Activated CD4-positive, CD25-positive, alpha-beta regulatory T cell (primary cell): ENCODE measurements around the gene SCUBE3.

Experiments
- DNase-seq, 4 experiments: peaks; one replicate each; lab custom pipeline; 2025; lab: John Stamatoyannopoulos, UW

Gene SCUBE3

GRCh38 chr6:35181933-35182612 is 31.7 kb upstream of the SCUBE3 start:
- DNase-seq = no peak

DNA sequence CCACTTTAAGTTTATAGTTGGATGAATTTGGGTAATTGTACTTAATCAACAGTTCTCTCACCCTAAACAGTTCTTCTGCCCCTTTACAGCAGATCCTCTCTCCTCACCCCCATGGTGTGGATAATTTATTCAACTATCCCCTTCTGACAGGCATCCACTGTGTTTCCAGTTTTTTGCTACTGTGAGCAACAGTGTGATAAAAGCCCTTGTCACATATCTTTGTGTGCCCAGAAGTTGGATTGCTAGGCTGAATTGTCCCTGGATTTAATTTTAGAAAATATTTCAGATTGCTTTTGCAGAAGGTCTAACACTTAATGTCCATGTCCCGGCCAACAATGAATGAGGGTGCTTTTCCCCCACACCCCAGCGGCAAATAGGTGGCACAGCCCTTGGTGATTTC is 30.5 kb upstream of the SCUBE3 start:
- DNase-seq = no peak

GRCh38 chr6:35183935-35184334 is 29.8 kb upstream of the SCUBE3 start:
- DNase-seq = no peak

DNA sequence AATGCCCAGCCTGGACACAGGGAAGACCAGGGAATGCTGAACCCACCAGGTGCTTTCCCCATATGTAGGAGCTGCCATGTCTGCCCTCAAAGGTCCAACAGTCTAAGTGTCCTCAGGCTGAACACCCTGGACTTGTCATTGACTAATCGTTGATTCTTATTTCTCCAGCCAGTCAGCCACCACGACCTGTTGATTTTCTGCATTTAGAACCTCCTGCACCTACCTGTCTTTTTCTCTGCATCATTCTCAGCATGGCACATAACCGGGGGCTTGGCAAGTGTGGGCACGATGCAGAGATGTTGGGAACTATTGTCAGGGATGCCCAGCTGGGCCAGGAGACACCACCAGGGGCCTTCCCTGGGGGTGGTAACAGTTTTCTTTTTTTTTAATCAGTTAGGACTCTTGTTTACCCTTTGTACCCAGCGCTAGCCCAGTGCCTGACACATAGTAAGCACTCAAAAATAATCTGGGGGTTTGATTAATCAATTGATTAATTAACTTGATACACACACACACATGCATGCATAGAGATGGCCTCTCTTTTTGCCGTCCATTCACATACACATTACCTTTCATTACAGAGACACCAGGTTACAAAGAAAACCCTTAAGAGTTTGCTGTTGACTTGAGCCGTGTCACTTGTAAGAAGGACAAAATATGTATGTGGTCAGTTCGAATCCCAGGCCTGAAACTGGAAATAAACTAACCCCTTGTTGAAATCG is 29.0 kb upstream of the SCUBE3 start:
- DNase-seq = no peak

DNA sequence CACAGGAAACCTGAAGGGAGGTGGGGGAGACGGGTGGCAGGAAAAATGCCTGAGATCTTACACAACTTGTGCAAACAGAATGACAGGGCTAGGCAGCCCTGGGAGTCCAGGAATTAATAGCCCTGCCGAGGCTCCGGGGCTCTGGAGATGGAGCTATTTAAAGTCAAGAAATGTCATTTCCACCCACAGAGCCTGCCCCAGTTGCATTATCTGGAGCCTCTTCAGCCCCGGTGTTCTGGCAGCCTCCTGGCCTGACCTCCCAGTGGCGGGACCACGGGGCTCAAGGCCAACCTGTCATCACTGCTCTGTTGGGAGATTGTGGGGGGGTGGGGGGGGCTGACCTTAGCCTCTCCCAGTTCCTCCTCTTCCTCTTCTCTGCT is 28.5 kb upstream of the SCUBE3 start:
- no peak for DNase-seq

DNA sequence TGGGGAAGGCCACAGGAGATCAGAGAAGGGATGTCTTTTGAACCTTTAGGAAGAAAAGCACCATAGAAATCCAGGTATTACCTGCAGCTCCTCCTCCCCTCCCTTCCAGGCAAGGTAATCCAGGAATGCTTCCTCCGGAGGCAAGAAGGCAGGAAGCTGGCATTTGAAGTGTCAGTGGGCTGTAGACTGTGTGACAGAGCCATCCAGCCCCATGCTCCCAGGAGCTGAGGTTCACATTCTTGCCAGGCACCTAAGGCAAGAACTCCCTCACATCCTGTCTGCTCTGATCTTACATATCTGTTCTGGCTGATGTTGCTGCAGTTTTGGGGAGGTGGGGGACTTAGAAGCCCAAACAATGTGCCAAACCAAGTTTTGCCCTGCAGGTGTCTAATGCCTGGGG is 27.8 kb upstream of the SCUBE3 start:
- no peak for DNase-seq

- DNase-seq = no peak
Observed at GRCh38 chr6:35186571-35186970, 27.2 kb upstream of the SCUBE3 start.

GRCh38 chr6:35188886-35189285 is 24.9 kb upstream of the SCUBE3 start:
- no peak for DNase-seq

DNA sequence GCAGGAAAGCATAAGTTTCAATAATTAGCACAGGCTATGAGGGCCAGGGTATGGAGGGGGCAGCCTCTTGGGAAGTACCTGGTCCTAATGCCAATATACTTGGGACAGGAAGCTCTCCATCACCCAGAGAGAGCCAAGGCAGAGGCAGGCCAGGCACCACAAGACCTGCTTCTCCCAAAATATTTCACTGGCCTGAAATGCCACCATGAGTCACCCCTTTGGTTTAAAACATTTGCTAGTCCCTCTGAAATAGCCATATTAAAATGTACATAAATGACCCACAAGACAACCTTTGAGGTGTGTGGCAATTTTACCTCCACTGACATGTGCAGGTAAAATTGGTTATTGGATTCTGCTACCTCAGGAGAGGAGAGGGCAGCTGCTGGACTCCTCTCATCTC is 23.4 kb upstream of the SCUBE3 start:
- no peak for DNase-seq

DNA sequence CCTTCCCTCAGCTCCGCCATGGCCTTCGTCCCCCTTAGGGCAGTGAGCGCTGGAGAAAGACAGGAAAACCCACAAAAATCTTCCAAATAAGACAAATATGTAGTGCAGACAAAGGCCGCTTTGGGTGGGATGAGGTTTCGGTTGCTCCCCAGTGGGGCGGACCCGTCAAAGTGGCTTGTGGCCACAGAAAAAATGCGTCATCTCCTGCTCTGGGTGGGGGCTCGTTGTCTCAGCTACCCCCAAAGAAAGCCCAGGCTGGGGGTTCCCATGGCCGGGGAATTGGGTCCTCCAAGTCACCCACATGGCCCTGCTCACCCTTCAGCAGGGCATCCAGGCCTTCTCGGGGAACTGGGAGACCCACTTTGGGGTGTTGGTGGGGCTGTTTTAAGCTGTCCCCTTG is 21.9 kb upstream of the SCUBE3 start:
- DNase-seq = no peak

DNA sequence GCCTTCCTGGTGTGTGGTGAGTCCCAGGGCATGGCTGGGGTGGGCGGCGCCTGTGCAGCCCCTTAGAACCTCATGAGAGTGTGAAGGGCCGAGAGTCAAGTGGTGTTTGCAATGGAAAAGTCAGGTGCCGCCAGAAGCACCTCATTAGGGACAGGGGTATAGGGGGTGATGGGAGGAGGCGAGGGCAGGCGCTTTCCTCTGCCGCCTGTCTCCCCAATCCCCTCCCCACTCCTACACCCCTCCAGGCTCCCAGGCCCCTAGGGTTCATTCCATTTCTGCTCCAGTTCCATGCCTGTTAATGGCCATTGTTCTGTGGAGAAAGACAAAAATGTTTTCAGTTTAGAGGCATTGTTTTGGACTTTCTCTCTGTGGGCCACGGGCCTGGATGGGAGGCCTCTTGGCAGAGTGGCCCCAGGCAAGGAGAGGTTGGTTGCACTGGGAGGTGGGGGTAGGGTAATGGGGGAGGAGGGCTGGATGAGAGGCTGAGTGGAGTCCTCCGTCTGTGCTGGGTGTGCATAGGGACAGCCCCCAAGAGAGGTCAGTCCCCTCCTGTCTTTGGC is 21.4 kb upstream of the SCUBE3 start:
- DNase-seq = no peak

DNA sequence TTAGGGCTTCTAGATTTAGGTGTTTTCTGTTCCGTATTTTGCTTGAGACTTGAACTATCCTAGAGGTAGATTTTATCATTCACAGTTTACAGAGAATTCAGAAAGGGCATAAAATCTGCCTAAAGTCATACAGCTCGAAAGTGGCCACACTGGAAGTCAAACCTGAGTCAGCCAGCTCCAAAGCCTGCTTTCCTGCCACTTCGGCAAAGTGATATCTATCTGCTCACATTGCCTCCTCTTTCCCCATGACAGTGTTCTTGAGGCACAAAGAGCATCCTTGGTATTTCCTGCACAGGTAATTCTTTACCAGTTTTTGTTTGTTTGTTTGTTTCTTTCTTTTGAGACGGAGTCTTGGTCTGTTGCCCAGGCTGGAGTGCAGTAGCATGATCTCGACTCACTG is 19.4 kb upstream of the SCUBE3 start:
- no peak for DNase-seq

GRCh38 chr6:35195120-35195780 is 18.5 kb upstream of the SCUBE3 start:
- DNase-seq = no peak

GRCh38 chr6:35197196-35197595 is 16.6 kb upstream of the SCUBE3 start:
- DNase-seq = no peak

GRCh38 chr6:35199866-35200265 is 13.9 kb upstream of the SCUBE3 start:
- DNase-seq = no peak

DNA sequence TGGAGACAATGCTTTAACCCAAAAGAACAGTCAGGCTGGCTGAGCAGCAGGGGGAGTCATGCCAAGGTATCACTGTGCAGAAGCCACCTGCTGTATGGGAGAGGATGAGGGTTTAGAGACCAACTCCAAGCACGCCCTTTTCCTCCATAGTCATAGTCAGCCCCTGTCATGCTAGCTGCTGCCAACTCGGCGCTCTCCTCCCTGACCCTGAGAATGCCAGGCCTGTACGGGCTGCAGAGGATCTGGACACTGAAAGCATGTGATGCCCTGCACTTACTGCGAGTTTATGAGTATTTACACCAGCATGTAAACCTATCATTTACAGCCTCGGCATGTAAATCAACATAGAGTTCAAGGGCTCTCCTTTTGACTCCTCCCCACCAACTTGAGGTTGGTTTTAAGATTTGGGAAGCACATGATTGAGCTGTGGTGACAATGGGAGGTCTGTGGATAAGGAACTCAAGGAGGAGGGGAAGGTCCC is 11.7 kb upstream of the SCUBE3 start:
- no peak for DNase-seq

GRCh38 chr6:35203152-35203670 is 10.5 kb upstream of the SCUBE3 start:
- no peak for DNase-seq

DNA sequence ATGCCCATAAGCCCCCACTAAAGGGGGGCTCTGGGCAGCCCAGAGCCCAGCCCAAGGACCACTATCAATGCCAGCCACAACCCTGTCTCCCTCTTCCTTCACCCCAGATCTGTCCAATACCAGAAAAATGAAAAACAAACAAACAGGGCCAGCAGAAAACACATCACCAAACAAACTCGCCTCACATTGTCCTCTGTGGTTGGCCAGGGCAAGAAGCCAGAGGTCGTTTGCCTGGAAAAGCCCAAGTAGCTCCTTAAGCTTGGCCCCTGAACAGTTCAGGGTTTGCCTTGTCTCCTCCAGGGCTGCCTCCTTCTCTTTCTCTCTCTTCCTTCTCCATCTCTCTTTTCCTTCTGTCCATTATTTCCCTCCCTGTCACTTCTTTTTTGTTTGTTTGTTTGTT is 10.1 kb upstream of the SCUBE3 start:
- DNase-seq = no peak

- no peak for DNase-seq
Observed at GRCh38 chr6:35206346-35206745, 7.4 kb upstream of the SCUBE3 start.

DNA sequence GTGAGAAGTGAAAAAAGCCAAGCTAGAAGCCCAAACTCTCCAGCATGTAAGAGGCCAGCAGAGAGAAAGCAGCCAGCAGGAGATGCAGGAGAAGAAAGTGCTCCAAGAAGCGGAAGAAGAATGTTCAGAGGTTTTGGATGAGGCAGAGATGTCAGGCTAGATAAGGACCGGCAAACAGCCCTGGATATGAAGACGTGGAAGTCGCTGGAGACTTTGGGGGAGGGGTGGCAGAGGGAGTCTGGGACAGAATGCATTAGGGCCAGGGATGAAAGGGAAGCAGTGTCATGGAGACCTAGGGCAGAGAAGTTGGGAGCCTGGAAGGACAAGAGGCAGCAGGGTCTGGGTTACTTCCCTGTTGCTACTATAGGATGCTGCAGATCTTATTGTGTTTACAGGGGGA is 5.3 kb upstream of the SCUBE3 start:
- DNase-seq = no peak

DNA sequence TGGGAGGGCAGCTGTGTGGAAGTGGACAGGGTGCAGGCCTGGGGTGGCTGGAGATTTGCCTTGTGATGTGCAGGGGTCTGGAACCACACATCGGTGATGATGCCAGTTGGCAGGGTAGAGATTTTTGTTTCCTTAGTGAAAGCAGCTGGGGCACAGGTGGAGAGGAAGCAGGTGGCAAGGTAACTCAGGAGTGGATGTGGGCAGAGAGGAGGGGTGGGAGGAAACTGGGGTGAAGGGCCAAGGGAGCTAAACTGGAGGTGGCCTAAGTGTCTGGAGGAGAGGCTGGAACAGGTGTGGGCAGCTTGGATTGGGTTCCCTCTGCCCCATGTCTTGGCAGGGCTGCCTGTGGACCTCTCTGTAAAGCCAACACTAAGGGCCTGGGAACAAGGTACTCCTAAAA is 4.7 kb upstream of the SCUBE3 start:
- no peak for DNase-seq

DNA sequence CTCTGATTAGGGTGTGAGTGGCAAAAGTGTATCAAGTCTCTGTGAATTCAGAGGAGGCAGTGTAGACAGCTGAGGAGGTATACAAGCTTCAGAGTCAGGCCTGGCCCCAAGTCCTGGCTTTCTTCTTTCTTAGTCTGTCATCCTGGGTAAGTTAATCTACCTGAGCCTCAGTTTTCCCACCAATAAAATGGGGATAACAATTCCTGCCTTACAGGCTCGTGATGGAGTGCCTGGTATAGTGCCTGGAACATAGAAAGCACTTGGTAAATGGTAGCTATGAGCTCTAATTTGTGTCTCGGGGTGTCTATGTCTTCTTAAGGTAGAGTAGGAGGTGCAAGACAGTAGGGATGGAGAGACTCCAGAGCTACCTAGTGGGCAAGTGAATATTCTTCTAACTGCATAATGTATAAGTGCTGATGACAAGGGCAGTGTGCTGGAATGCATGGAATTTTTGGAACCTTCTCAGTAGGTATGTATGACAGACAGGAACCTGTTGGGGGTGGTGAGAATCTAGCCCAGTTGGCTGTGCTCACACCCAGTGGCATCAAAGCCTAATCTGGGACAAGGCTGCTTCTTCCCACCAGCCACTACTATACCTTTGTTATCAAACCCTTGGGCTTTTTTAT is 4.0 kb upstream of the SCUBE3 start:
- DNase-seq = no peak
